ENCODE data around the gene PLET1.
A peak's percentile ranks its signal among the peaks of the same experiment; 100 is the strongest.

PLET1 gene

DNA sequence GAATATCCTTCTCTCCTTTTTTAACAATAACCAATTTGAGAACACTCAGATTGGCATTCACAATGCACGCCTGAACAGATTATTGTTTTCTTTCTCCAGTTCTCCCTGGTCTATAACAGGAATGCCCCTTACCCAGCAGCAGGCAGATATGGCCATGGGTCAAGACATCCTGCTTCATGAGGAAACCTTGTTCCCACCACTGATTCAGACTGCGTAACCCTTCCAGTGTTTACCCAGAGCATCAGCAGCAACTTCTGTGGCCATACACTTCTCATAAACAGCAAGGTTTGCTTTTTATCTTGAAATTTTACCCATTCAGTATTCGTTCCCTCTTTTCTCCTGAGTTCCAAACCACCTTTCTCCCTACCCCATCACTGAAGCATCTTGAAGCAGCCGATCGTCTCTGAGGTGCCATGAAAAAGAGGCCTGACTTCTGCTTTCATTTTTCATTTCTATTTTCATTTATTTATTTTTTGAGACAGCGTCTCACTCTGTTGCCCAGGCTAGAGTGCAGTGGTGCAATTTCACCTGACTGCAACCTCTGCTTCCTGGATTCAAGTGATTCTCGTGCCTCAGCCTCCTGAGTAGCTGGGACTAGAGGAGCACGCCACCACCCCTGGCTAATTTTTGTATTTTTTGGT lies 24.8 kb downstream of the PLET1 start:
- peak overlapping the region; percentile 18; the same call in 1 of the 2 replicates for H3K4me3 ChIP-seq (ENCODE audit: low read length)
- H3K79me2 ChIP-seq (ENCODE audit: low read length), result no peaks in the 10 kb centered on the region
- peaks cover 30% of the 10 kb centered on the region for H3K36me3 ChIP-seq (replicated peaks; ENCODE audit: low read depth, low read length)
- H2AFZ ChIP-seq (ENCODE audit: low read depth, low read length), result no peak overlapping the region
- peaks cover 17% of the 10 kb centered on the region for H3K4me1 ChIP-seq (ENCODE audit: low read length)
- H3K4me2 ChIP-seq (ENCODE audit: low read length), result peak overlapping the region; percentile 44
- no peak overlapping the region for H3K9ac ChIP-seq (ENCODE audit: low read length)
- no peaks in the 10 kb centered on the region for H4K20me1 ChIP-seq (ENCODE audit: insufficient read depth, low read length)
- no peaks in the 10 kb centered on the region for H3K27me3 ChIP-seq (ENCODE audit: low read depth, low read length)
- H3K9me3 ChIP-seq (ENCODE audit: insufficient read depth, low read length), result no peaks in the 10 kb centered on the region
- peak overlapping the region; percentile 59 for H3K27ac ChIP-seq (ENCODE audit: low read length)
- no peak for TF ChIP-seq EZH2phosphoT487 (IDR thresholded peaks at IDR 0.05; ENCODE audit: low read depth)
- TF ChIP-seq, protein P1, sequence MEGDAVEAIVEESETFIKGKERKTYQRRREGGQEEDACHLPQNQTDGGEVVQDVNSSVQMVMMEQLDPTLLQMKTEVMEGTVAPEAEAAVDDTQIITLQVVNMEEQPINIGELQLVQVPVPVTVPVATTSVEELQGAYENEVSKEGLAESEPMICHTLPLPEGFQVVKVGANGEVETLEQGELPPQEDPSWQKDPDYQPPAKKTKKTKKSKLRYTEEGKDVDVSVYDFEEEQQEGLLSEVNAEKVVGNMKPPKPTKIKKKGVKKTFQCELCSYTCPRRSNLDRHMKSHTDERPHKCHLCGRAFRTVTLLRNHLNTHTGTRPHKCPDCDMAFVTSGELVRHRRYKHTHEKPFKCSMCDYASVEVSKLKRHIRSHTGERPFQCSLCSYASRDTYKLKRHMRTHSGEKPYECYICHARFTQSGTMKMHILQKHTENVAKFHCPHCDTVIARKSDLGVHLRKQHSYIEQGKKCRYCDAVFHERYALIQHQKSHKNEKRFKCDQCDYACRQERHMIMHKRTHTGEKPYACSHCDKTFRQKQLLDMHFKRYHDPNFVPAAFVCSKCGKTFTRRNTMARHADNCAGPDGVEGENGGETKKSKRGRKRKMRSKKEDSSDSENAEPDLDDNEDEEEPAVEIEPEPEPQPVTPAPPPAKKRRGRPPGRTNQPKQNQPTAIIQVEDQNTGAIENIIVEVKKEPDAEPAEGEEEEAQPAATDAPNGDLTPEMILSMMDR (IDR thresholded peaks at IDR 0.05; ENCODE audit: low read depth, low read length), result no peak

DNA sequence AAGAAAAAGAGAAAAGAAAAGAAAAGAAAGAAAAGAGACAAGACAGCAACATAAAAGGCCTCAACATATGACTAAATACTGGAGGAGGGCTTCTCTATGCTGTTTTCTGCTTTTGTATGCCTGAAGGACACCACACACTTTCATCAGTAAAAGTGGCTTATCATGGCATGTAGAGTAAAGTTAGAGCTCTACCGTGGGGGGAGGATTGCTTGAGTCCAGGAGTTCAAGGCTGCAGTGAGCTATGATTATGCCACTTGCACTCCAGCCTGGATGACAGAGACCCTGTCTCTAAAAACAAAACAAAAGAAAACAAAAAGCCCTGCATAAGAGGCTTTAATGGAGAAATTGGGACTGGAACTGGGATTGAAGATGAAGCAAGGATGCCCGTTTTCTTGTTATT lies 28.7 kb downstream of the PLET1 start:
- peaks cover 25% of the 10 kb centered on the region for H3K4me1 ChIP-seq (ENCODE audit: low read length)
- no peak overlapping the region for H2AFZ ChIP-seq (ENCODE audit: low read depth, low read length)
- H3K4me2 ChIP-seq (ENCODE audit: low read length), result no peak overlapping the region
- no peaks in the 10 kb centered on the region for H3K9me3 ChIP-seq (ENCODE audit: insufficient read depth, low read length)
- H3K27me3 ChIP-seq (ENCODE audit: low read depth, low read length), result no peaks in the 10 kb centered on the region
- no peak overlapping the region for H3K27ac ChIP-seq (ENCODE audit: low read length)
- H3K79me2 ChIP-seq (ENCODE audit: low read length), result peaks cover 10% of the 10 kb centered on the region
- no peak overlapping the region for H3K9ac ChIP-seq (ENCODE audit: low read length)
- TF ChIP-seq, protein P1 (IDR thresholded peaks at IDR 0.05; ENCODE audit: low read depth, low read length), result no peak
- no peak for TF ChIP-seq EZH2phosphoT487 (IDR thresholded peaks at IDR 0.05; ENCODE audit: low read depth)
- H3K36me3 ChIP-seq (replicated peaks; ENCODE audit: low read depth, low read length), result peaks cover 27% of the 10 kb centered on the region
- H4K20me1 ChIP-seq (ENCODE audit: insufficient read depth, low read length), result no peaks in the 10 kb centered on the region
- H3K4me3 ChIP-seq (ENCODE audit: low read length), result no peak overlapping the region

DNA sequence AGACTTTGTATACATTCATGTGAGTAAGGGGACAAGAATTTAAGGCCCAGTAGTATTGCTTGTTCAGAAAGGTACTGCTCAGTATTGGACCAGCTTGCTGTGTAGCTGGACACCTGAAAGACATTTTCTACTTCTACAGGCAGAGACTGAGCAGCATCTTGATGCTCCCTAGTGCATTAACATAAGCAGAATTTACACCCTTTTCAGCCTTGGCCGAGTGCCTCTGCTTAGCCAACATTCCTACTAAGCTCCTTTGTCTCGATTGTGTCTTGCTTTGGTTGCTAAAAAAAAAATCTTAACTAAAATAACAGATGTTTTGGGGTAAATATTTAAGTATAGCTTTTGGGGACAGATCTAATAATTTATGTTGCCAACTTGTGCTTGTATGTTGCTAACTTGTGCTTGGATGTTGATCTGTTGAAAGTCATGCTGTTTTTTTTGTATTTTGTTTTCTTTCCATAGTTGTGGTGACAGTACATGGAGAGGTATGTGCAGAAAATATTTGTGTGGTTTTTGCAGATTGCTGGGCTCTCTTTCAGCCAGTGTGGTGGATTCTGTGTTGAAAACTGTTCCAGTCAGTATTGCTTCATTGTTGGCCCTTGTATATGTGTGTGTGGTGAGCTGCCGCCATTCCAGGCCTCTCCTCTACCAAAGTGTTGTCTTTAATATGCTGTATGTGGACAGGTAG lies 30.8 kb downstream of the PLET1 start:
- H3K4me3 ChIP-seq (ENCODE audit: low read length), result no peak overlapping the region

GRCh38 chr11:112229159-112229558 lies 31.5 kb downstream of the PLET1 start:
- Histone ChIP-seq H3K79me2 (ENCODE audit: low read length) (peaks cover 14% of the 10 kb centered on the region), H3K9me3 (ENCODE audit: insufficient read depth, low read length) (no peaks in the 10 kb centered on the region), H2AFZ (ENCODE audit: low read depth, low read length) (no peak overlapping the region), H3K9ac (ENCODE audit: low read length) (no peak overlapping the region), H3K27ac (ENCODE audit: low read length) (no peak overlapping the region), H4K20me1 (ENCODE audit: insufficient read depth, low read length) (no peaks in the 10 kb centered on the region), H3K27me3 (ENCODE audit: low read depth, low read length) (no peaks in the 10 kb centered on the region), H3K36me3 (replicated peaks; ENCODE audit: low read depth, low read length) (peaks cover 9% of the 10 kb centered on the region), H3K4me3 (ENCODE audit: low read length) (no peak overlapping the region), H3K4me2 (ENCODE audit: low read length) (no peak overlapping the region), H3K4me1 (ENCODE audit: low read length) (peaks cover 9% of the 10 kb centered on the region)
- TF ChIP-seq, protein P1 (IDR thresholded peaks at IDR 0.05; ENCODE audit: low read depth, low read length), result no peak
- TF ChIP-seq EZH2phosphoT487 (IDR thresholded peaks at IDR 0.05; ENCODE audit: low read depth), result no peak

More for the DNA sequence above, 30.8 kb downstream of the PLET1 start:
- H3K4me2 ChIP-seq (ENCODE audit: low read length), result no peak overlapping the region
- H3K27ac ChIP-seq (ENCODE audit: low read length), result no peak overlapping the region
- H3K9me3 ChIP-seq (ENCODE audit: insufficient read depth, low read length), result no peaks in the 10 kb centered on the region
- H3K36me3 ChIP-seq (replicated peaks; ENCODE audit: low read depth, low read length), result peaks cover 15% of the 10 kb centered on the region
- no peak for TF ChIP-seq EZH2phosphoT487 (IDR thresholded peaks at IDR 0.05; ENCODE audit: low read depth)
- TF ChIP-seq, protein P1 (IDR thresholded peaks at IDR 0.05; ENCODE audit: low read depth, low read length), result no peak
- H3K9ac ChIP-seq (ENCODE audit: low read length), result no peak overlapping the region
- peaks cover 14% of the 10 kb centered on the region for H3K79me2 ChIP-seq (ENCODE audit: low read length)
- peaks cover 9% of the 10 kb centered on the region for H3K4me1 ChIP-seq (ENCODE audit: low read length)
- no peaks in the 10 kb centered on the region for H4K20me1 ChIP-seq (ENCODE audit: insufficient read depth, low read length)
- H2AFZ ChIP-seq (ENCODE audit: low read depth, low read length), result no peak overlapping the region
- H3K27me3 ChIP-seq (ENCODE audit: low read depth, low read length), result no peaks in the 10 kb centered on the region
